RKO (cell line): ENCODE data around the gene SCML1.
"Not testable (repeated sequence)": the region's sequence is repeated elsewhere in the genome, so short reads cannot be mapped to it uniquely, and the experiment has no call there.

Source experiments
- DNase-seq: peaks from one replicate; pipeline ENCODE4 v3.0.0-alpha.2; 2016; ENCODE audit warnings: low spot score

SCML1 gene

GRCh38 chrX:17738737-17739535 is 1.6 kb downstream of the SCML1 start:
- DNase-seq = no peak

- no peak for DNase-seq
Observed at GRCh38 chrX:17740137-17741122, 3.1 kb downstream of the SCML1 start.

GRCh38 chrX:17741123-17741511 is 3.8 kb downstream of the SCML1 start:
- no peak for DNase-seq

GRCh38 chrX:17743913-17744312 is 6.6 kb downstream of the SCML1 start:
- DNase-seq = no peak

GRCh38 chrX:17744896-17745523 is 7.7 kb downstream of the SCML1 start:
- DNase-seq = peak; percentile 26

GRCh38 chrX:17747692-17748091 is 10.4 kb downstream of the SCML1 start:
- no peak for DNase-seq

GRCh38 chrX:17748684-17749083 is 11.4 kb downstream of the SCML1 start:
- DNase-seq = no peak

GRCh38 chrX:17750436-17750835 is 13.1 kb downstream of the SCML1 start:
- DNase-seq = no peak

GRCh38 chrX:17758382-17758781 is 21.1 kb downstream of the SCML1 start:
- DNase-seq = no peak

- DNase-seq = no peak
Observed at GRCh38 chrX:17759990-17760389, 22.7 kb downstream of the SCML1 start.

- no peak for DNase-seq
Observed at GRCh38 chrX:17767734-17768133, 30.4 kb downstream of the SCML1 start.

- no peak for DNase-seq
Observed at GRCh38 chrX:17768997-17769396, 31.7 kb downstream of the SCML1 start.

- no peak for DNase-seq
Observed at GRCh38 chrX:17769701-17770269, 32.5 kb downstream of the SCML1 start.

GRCh38 chrX:17773221-17773876 is 36.1 kb downstream of the SCML1 start:
- DNase-seq = no peak

- DNase-seq = no peak
Observed at GRCh38 chrX:17774053-17774452, 36.8 kb downstream of the SCML1 start.

- DNase-seq = no peak
Observed at GRCh38 chrX:17778997-17779396, 41.7 kb downstream of the SCML1 start.

GRCh38 chrX:17779434-17779833 is 42.1 kb downstream of the SCML1 start:
- no peak for DNase-seq

- not testable (repeated sequence) for DNase-seq
Observed at GRCh38 chrX:17786554-17787347, 49.5 kb downstream of the SCML1 start.

GRCh38 chrX:17787557-17787956 is 50.3 kb downstream of the SCML1 start:
- DNase-seq = no peak

GRCh38 chrX:17788439-17788838 is 51.1 kb downstream of the SCML1 start:
- peak; percentile 20 for DNase-seq
